Measurements from ENCODE around the gene NLRX1. TPM values are rescaled to one million over a fixed set of nuclear protein-coding genes. Genes with fewer than 3 reads are reported as not detected.
"Not testable (repeated sequence)": the region's sequence is repeated elsewhere in the genome, so short reads cannot be mapped to it uniquely, and the experiment has no call there.

NLRX1 gene, protein sequence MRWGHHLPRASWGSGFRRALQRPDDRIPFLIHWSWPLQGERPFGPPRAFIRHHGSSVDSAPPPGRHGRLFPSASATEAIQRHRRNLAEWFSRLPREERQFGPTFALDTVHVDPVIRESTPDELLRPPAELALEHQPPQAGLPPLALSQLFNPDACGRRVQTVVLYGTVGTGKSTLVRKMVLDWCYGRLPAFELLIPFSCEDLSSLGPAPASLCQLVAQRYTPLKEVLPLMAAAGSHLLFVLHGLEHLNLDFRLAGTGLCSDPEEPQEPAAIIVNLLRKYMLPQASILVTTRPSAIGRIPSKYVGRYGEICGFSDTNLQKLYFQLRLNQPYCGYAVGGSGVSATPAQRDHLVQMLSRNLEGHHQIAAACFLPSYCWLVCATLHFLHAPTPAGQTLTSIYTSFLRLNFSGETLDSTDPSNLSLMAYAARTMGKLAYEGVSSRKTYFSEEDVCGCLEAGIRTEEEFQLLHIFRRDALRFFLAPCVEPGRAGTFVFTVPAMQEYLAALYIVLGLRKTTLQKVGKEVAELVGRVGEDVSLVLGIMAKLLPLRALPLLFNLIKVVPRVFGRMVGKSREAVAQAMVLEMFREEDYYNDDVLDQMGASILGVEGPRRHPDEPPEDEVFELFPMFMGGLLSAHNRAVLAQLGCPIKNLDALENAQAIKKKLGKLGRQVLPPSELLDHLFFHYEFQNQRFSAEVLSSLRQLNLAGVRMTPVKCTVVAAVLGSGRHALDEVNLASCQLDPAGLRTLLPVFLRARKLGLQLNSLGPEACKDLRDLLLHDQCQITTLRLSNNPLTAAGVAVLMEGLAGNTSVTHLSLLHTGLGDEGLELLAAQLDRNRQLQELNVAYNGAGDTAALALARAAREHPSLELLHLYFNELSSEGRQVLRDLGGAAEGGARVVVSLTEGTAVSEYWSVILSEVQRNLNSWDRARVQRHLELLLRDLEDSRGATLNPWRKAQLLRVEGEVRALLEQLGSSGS
- 12.0 TPM for total RNA-seq (ENCODE audit: insufficient read depth, low replicate concordance)

- DNase-seq (ENCODE audit: low spot score): peak; percentile 90
Observed at GRCh38 chr11:119168471-119169281, at the start of gene NLRX1. NLRX1 (plus strand) TSS chr11:119168725; CDS start chr11:119171404, 2,679 bp downstream.

- DNase-seq (ENCODE audit: low spot score): no peak
Observed at GRCh38 chr11:119118946-119119345, 49.6 kb upstream of the NLRX1 start.

DNA sequence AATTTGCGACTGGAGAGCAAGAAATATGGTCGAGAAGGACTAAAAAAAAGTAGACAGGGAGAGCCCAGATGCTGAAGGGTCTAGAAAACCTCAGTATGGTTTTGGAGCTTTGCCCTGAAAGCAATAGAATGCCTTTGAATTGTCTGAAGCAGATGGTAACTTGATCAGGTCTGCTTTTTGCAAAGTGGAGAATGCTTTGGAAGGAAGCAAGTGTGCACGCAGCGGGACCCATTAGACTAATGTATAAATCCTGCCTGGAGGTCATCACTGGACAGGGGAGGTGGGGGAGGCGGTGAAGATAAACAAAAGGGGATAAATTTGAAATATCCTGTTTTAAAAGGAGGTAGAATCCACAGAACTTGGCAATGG, 47.9 kb upstream of the NLRX1 start:
- no peak for DNase-seq (ENCODE audit: low spot score)

GRCh38 chr11:119121008-119121810, 47.3 kb upstream of the NLRX1 start, which contains the start of gene HINFP:
HINFP (plus strand) TSS chr11:119121580; CDS start chr11:119126945, 5,365 bp downstream.
- peak; percentile 100 for DNase-seq (ENCODE audit: low spot score)

GRCh38 chr11:119121811-119122124, 46.8 kb upstream of the NLRX1 start:
- no peak for DNase-seq (ENCODE audit: low spot score)

DNA sequence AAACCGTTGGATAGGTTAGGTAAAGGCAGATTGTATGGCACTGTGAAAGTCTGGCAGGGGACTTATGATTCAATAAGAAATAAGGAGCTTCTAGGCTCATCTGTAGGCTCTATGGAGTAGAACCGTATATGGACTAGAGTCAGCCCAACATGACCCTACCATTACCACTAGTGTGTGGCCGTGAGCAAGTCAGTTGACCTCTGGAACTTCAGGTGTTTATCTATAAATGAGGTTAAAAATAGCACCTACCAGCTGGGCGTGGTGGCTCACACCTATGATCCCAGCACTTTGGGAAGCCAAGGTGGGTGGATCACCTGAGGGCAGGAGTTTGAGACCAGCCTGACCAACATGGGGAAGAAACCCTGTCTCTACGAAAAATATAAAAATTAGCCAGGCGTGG, 42.7 kb upstream of the NLRX1 start:
- DNase-seq (ENCODE audit: low spot score): no peak

DNA sequence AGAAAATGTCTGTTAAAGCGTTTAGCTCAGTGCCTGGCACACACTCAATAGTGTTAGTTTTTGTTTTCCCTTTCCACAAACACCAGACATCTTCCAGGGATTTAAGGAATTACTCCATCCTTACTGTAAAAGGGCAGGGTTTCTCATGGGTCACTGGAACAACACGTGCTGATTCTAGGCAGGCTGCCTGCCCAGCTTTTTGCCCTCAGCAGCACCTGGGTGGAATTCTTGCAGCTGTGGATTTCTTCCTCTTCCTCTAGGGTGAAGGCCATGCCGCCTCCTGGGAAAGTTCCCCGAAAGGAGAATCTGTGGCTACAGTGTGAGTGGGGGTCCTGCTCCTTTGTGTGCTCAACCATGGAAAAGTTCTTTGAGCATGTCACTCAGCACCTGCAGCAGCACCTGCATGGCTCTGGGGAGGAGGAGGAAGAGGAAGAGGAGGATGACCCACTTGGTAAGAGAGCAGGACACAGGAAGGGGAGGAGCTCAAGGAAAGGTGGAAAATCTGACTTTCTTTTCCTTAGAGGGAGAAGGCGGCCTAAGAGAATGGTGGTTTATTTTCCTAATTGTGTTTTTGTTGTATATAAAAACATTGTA, 41.8 kb upstream of the NLRX1 start:
- DNase-seq (ENCODE audit: low spot score): peak; percentile 38

- no peak for DNase-seq (ENCODE audit: low spot score)
Observed at GRCh38 chr11:119130662-119131061, 37.9 kb upstream of the NLRX1 start.

DNA sequence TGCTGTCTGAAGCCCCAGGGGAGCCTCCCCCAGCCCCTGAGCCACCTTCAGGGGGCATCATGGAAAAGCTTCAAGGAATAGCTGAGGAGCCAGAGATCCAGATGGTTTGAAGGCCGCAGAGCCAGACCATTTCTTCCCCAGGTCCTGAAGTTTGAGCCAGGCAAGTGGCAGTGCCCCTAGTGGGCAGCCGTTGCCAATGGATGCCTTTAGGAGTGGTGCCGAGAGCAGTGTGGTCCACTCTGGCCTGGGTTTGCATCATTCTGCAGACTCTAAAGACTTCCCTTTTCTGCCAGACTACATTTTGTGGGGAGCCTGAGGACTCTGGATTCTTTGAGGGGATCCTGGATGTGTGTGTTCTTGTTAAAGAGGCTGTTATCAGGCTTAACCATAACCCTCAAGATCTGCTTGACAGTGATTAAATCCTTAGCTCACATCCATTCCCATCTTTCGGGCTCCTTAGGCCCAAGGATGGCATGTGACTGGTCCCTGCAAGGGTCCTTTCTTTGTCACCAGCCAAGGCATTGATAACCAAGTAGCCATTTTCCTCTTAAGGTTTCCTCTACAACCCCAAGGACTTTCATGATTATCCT, 34.0 kb upstream of the NLRX1 start:
- no peak for DNase-seq (ENCODE audit: low spot score)

GRCh38 chr11:119139276-119139675, 29.2 kb upstream of the NLRX1 start:
- DNase-seq (ENCODE audit: low spot score): not testable (repeated sequence)

GRCh38 chr11:119144825-119145486, 23.6 kb upstream of the NLRX1 start:
- peak; percentile 81 for DNase-seq (ENCODE audit: low spot score)

DNA sequence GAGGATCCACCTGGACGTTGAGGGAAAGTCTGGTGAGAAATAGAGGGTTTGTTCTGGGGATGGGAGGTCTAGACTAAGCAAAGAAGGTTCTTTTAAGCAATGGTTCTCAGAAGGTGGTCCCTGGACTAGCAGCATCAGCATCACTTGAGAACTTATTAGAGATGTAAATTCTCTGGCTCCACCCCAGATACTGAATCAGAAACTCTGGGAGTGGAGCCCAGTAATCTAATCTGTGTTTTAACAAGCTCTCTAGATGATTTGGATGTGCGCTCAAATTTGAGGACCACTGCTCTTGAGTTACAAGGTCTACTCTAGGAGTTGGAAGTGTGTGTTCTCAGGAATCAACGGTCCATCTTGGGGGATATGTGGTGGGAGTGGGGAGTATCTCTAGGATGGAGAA, 23.0 kb upstream of the NLRX1 start:
- DNase-seq (ENCODE audit: low spot score): peak; percentile 65

DNA sequence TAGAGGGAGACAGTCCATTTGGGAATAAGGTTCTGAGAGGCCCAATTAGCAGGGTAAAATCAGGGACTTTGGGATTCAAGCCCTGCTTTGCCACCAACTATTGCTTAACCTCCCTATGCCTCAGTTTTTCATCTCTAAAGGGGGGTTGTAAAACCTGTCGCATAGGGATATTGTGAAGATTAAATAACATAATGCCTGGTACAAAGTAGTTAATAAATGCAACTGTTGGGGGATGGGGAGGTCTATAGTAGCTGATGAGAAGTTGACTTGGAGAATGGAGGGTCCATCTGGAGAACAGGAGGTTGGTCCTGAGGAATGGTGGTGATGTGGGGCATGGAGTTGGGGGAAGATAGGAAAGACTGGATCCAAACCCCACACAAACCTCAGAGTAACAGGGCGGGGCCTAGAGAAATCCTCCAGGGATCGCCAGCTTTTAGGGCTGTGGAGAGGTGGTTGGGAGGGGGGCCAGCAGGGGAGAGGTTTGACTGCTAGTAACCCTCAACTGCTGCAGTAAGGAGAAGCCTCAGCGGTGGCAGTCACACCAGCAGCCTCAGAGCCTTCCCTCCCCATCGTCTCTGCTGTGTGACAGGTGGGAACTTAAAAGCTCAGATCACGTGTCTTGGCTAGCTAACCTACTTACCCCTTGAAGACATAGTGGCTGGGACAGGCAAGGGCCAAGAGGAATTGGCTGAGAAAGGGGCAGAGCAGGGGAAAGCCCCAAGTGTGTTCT, 20.8 kb upstream of the NLRX1 start:
- DNase-seq (ENCODE audit: low spot score): no peak

DNA sequence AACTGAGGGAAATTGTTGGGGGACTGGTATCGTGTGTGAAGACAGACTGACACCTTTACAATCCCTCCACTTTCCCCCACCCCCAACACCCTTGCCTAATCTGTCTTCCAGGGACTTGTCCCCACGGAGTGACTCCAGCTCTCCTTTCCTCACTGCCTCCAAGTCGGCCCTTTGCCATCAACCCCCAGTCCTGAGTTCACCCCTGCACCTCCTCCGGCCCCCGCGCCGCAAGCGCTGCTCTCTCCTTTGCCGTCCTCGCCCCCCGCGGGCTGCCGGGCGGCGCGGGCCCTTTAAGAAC, 19.9 kb upstream of the NLRX1 start:
- no peak for DNase-seq (ENCODE audit: low spot score)

GRCh38 chr11:119149018-119149785, 19.3 kb upstream of the NLRX1 start, which contains the start of gene ABCG4:
ABCG4 (plus strand) TSS chr11:119149052; CDS start chr11:119149966, 914 bp downstream.
- DNase-seq (ENCODE audit: low spot score): no peak

DNA sequence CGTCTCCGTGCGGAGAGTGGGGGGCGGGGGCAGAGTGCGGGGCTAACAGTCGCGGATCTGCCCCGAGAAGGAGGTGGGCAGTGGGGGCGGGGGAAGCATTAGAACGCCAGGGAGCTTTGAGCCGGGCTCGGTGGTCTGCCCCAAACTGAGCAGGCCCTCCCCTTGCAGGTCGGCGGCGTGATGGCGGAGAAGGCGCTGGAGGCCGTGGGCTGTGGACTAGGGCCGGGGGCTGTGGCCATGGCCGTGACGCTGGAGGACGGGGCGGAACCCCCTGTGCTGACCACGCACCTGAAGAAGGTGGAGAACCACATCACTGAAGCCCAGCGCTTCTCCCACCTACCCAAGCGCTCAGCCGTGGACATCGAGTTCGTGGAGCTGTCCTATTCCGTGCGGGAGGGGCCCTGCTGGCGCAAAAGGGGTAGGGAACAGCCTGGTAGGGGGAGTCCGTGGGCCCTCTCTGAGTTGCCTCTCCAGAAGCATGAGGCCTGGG, 18.7 kb upstream of the NLRX1 start:
- no peak for DNase-seq (ENCODE audit: low spot score)

DNA sequence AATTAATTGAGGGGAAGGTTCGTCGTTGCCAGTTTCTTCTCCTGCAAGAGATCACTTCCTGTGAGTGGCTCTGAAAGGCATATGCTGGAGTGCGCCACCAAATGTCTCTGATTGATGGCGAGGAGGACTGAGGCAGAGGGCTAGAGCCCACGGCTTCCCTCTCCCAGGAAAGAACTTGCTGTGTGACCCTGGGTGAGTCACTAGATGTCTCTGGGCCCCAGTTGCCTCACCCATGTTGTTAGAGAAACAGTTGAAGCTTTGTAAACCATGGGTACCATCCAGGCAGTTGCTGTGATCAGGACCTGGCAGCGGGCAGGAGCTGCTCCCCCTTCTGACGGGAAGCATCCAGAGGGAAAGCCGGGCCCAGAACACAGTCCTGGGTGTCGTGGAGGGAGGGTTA, 16.5 kb upstream of the NLRX1 start:
- no peak for DNase-seq (ENCODE audit: low spot score)

- DNase-seq (ENCODE audit: low spot score): no peak
Observed at GRCh38 chr11:119152604-119153003, 15.9 kb upstream of the NLRX1 start.
